Upper lobe of left lung (tissue), 6 donors: ENCODE data around the gene TPSD1. TPM values are rescaled to one million over a fixed set of nuclear protein-coding genes. Genes with fewer than 3 reads are reported as not detected.
"Not testable (repeated sequence)": the region's sequence is repeated elsewhere in the genome, so short reads cannot be mapped to it uniquely, and the experiment has no call there.

Experiments
- ATAC-seq, 2 donors: fragments of 200-7000 bp; cut with Tn5 transposase; one replicate each; pipeline ENCODE4 v1.9.1; 2022; ENCODE audit warnings: mild to moderate bottlenecking in 2 of 2, moderate library complexity in 2 of 2; ENCODE audit not compliant: low FRiP score in 2 of 2
- DNase-seq, 2 donors: peaks; one replicate each; pipeline ENCODE4 v3.0.0-alpha.2; 2019 to 2020
- H3K27ac ChIP-seq, 4 donors: fragments of 200-600 bp; sonication (generic); one replicate each; pipeline ENCODE4 v1.5.1; 2016 to 2019
- H3K27me3 ChIP-seq, 4 donors: fragments of 200-600 bp; sonication (generic); one replicate each; pipeline ENCODE4 v1.5.1; 2017 to 2019
- H3K36me3 ChIP-seq, 4 donors: fragments of 200-600 bp; sonication (generic); one replicate each; pipeline ENCODE4 v1.5.1; 2016 to 2019
- H3K4me1 ChIP-seq, 4 donors: fragments of 200-600 bp; sonication (generic); one replicate each; pipeline ENCODE4 v1.5.1; 2018 to 2019
- H3K4me3 ChIP-seq, 4 donors: fragments of 200-600 bp; sonication (generic); one replicate each; pipeline ENCODE4 v1.5.1; 2017 to 2019; ENCODE audit warnings: mild to moderate bottlenecking in 2 of 4, moderate library complexity in 1 of 4
- H3K9me3 ChIP-seq, 4 donors: fragments of 200-600 bp; sonication (generic); one replicate each; pipeline ENCODE4 v1.5.1; 2018 to 2019
- EP300 ChIP-seq, 4 donors: sonication (generic); formaldehyde crosslinking; IDR thresholded peaks; one replicate each; pipeline ENCODE4 v1.5.1; 2017; ENCODE audit warnings: antibody characterized with exemption in 4 of 4, control low read depth in 2 of 4
- POLR2A ChIP-seq, 4 donors: fragments of 450-650 bp; IDR thresholded peaks; one replicate each; pipeline ENCODE4 v1.5.1; 2016 to 2017; ENCODE audit warnings: antibody characterized with exemption in 4 of 4, mild to moderate bottlenecking in 2 of 4
- POLR2AphosphoS5 ChIP-seq, 2 donors: sonication (generic); formaldehyde crosslinking; IDR thresholded peaks; one replicate each; pipeline ENCODE4 v1.5.1; 2017; ENCODE audit warnings: antibody characterized with exemption in 2 of 2
- WGBS, 2 donors: methylation state at CpG; one replicate each; pipeline ENCODE4 v1.1.5; 2017 to 2018; 5-methylcytosine and 5-hydroxymethylcytosine counted together
- total RNA-seq, 6 donors: library from RNA; depleted of rRNA in 4 of 6; stranded (reverse); fragments of >200 nt in 4 of 6; gene quantifications; one replicate each; pipeline versions ENCODE4 v1.1.0 to v1.2.1, GENCODE V29; 2016 to 2021
- TF ChIP-seq, protein P1 (sequence below), 6 experiments: fragments of 450-650 bp in 4 of 6; fragments of 200-600 bp in 2 of 6; sonication (generic) in 2 of 6; IDR thresholded peaks; one replicate each; pipeline ENCODE4 v1.5.1; 2016 to 2019; ENCODE audit warnings: antibody characterized with exemption in 6 of 6
- donor health status: DM: no; HTN: no; CAD: no; lungs with moderate emphysema.
- donor health status: DM: no; HTN: yes; CAD: no; lungs with severe emphysema.

TPSD1 gene
- 10 to 100 TPM in 2 of 6 donors, 1 to 10 TPM in 4; 1.3 to 14.0 (median 6.4) TPM for total RNA-seq

DNA sequence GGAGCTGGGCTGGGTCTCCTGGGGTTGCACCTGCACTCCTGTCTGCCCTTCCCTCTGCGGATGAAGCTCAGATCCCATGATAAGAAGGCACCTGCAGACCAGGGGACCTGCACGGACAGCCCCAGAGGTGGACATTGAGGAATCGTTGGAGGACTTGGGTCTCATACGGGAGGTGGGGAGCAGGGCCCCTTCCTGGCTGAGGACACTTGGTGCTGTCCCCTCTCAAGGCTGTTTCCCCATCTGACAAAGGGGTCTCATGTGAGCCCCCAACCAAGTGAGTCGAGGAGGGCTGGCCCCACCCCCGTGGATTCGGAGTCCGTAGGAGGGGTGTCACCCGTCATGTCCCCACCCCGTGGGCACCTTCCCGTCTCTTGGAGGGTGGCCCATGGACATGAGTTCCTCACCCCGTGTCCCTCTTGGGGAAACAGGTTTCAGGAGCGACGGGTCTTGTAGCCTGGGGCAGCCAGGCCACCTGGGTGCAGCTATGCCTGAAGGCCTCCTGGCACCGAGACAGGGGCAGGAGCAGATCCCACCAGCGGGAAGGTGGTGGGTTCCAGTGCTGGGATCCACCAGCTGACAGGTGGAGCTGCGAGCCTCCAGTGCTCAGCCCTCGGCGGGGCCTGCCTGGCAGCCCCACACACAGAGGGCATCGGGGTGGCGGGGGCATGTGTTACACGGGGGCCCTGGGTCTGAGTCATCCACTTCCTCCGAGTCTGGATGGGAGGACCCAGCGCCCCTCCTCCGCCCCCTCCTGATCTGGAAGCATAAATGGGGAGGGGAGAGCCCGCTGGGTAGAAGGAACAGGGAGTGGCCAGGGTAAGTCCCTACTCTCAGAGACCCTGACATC is at the start of gene TPSD1:
TSS of gene TPSD1 (plus strand) at position 794 of the 847 bp plus-strand sequence. CDS start 212 bp downstream, outside the sequence.
- H3K27ac ChIP-seq, H3K9me3 ChIP-seq, H3K4me3 ChIP-seq, H3K36me3 ChIP-seq, H3K4me1 ChIP-seq: not testable (repeated sequence)
- peak in 1 of 2 donors; percentile 65 for DNase-seq
- peak; percentile 2 to 28 for ATAC-seq
- WGBS, 2 donors, result 70 to 73% methylated on average over 2 to 20 of the region's 26 CpGs
- H3K27me3 ChIP-seq, result peaks cover 0 to 18% (median 6%) of the 10 kb centered on the region in 4 donors

DNA sequence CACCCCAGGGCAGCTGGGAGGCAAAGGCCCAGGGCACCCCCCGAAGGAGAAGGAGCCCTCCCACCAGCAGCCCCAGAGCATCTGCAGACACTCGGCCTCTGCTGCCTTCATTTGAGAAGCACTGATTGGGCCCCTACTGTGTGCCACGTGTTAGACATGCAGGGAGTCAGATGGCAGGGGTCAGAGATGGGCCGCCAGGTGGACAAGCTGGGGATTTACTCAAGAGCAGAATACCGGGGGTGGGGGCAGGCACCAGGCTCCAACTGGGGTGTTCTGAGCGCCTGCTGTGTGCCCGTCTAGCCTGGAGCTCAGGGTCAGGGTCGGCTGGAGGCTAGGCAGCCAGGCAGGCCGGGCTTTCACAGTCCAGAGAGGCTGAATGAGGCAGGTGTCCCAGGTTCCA is 49.5 kb upstream of the TPSD1 start:
- ATAC-seq (no peak), DNase-seq (no peak)
- H3K27ac ChIP-seq, result no peak overlapping the region
- no peaks in the 10 kb centered on the region for H3K4me1 ChIP-seq
- no peak overlapping the region for H3K4me3 ChIP-seq
- H3K36me3 ChIP-seq, result no peaks in the 10 kb centered on the region
- H3K27me3 ChIP-seq, result no peaks in the 10 kb centered on the region
- H3K9me3 ChIP-seq, result no peaks in the 10 kb centered on the region
- WGBS, 2 donors, result 71% methylated on average over 9 of the region's 9 CpGs; no CpG with 5 or more reads in 1 of the 2 donors
- TF ChIP-seq EP300 (IDR thresholded peaks at IDR 0.05), result no peak
- no peak for TF ChIP-seq POLR2AphosphoS5 (IDR thresholded peaks at IDR 0.05)
- TF ChIP-seq, protein P1, sequence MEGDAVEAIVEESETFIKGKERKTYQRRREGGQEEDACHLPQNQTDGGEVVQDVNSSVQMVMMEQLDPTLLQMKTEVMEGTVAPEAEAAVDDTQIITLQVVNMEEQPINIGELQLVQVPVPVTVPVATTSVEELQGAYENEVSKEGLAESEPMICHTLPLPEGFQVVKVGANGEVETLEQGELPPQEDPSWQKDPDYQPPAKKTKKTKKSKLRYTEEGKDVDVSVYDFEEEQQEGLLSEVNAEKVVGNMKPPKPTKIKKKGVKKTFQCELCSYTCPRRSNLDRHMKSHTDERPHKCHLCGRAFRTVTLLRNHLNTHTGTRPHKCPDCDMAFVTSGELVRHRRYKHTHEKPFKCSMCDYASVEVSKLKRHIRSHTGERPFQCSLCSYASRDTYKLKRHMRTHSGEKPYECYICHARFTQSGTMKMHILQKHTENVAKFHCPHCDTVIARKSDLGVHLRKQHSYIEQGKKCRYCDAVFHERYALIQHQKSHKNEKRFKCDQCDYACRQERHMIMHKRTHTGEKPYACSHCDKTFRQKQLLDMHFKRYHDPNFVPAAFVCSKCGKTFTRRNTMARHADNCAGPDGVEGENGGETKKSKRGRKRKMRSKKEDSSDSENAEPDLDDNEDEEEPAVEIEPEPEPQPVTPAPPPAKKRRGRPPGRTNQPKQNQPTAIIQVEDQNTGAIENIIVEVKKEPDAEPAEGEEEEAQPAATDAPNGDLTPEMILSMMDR (IDR thresholded peaks at IDR 0.05), result no peak
- TF ChIP-seq POLR2A (IDR thresholded peaks at IDR 0.05), result no peak

DNA sequence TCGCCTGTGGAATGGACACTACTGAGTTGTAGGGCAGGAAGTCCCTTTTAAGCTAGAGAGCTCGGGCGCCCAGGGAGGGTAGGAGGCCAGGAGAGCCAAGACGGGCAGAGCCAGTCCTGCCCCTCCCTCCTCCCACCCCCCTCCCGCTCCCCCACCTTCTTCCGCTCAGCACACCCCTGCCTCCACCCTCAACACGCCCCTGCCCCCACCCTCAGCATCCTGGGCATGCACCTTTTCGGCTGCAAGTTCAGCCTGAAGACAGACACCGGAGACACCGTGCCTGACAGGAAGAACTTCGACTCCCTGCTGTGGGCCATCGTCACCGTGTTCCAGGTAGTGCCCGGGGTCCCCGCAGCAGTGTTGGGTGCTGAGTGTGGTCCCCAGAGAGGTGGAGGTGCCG is 49.1 kb upstream of the TPSD1 start:
- DNase-seq, result no peak

DNA sequence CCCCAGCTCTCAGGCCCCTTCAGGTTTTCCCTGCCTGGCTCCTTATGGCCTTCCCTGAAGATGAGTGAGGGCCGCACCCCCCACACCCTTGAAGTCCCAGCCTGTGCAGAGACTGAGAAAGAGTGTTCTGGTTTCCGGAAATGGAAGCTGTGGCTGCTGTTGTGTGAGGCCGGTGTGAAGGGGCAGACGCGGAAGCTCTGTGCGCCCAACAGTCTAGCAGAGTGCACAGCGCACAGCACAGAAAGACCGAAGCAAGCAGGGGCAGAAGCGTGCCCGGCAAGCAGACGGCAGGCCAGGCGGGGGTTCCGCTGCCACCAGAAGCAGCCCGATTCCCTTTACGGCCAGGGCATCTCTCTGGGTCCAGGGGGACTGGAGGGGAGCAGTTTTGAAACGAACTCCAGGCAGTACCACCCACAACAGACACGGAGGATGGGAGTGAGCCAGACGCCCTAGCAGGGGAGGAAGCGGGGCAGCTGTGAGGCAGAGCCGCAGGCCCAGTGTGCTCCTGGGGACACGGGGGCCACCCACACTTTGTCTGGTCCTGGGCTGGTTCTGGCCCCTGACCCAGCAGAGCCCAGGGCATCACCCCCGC is 47.5 kb upstream of the TPSD1 start:
- Histone ChIP-seq H3K9me3 (no peaks in the 10 kb centered on the region), H3K36me3 (no peaks in the 10 kb centered on the region), H3K4me3 (no peak overlapping the region), H3K27ac (no peak overlapping the region), H3K27me3 (no peaks in the 10 kb centered on the region), H3K4me1 (no peaks in the 10 kb centered on the region)
- TF ChIP-seq POLR2AphosphoS5 (IDR thresholded peaks at IDR 0.05) (no peak), EP300 (IDR thresholded peaks at IDR 0.05) (no peak), POLR2A (IDR thresholded peaks at IDR 0.05) (no peak)
- TF ChIP-seq, protein P1 (IDR thresholded peaks at IDR 0.05), result no peak
- WGBS, 2 donors, result 84 to 91% methylated on average over 15 to 19 of the region's 22 CpGs
- DNase-seq, result no peak
- no peak for ATAC-seq

More for the DNA sequence above, 49.1 kb upstream of the TPSD1 start:
- no peaks in the 10 kb centered on the region for H3K27me3 ChIP-seq
- no peaks in the 10 kb centered on the region for H3K9me3 ChIP-seq
- H3K4me1 ChIP-seq, result no peaks in the 10 kb centered on the region
- ATAC-seq, result no peak
- no peak overlapping the region for H3K4me3 ChIP-seq
- TF ChIP-seq POLR2A (IDR thresholded peaks at IDR 0.05), result no peak
- no peak for TF ChIP-seq EP300 (IDR thresholded peaks at IDR 0.05)
- TF ChIP-seq, protein P1 (IDR thresholded peaks at IDR 0.05), result no peak
- no peak for TF ChIP-seq POLR2AphosphoS5 (IDR thresholded peaks at IDR 0.05)
- no peak overlapping the region for H3K27ac ChIP-seq
- 72 to 79% methylated on average over 7 to 15 of the region's 16 CpGs for WGBS, 2 donors
- H3K36me3 ChIP-seq, result no peaks in the 10 kb centered on the region

DNA sequence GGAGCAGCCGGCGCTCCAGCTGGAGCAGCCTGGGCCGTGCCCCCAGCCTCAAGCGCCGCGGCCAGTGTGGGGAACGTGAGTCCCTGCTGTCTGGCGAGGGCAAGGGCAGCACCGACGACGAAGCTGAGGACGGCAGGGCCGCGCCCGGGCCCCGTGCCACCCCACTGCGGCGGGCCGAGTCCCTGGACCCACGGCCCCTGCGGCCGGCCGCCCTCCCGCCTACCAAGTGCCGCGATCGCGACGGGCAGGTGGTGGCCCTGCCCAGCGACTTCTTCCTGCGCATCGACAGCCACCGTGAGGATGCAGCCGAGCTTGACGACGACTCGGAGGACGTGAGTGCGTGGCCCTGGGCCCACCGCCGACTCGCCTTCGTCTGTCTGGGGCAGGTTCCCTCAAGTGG is 46.8 kb upstream of the TPSD1 start:
- H3K27me3 ChIP-seq, result no peaks in the 10 kb centered on the region
- no peak for TF ChIP-seq POLR2AphosphoS5 (IDR thresholded peaks at IDR 0.05)
- TF ChIP-seq EP300 (IDR thresholded peaks at IDR 0.05), result no peak
- TF ChIP-seq, protein P1 (IDR thresholded peaks at IDR 0.05), result no peak
- no peak for TF ChIP-seq POLR2A (IDR thresholded peaks at IDR 0.05)
- no peaks in the 10 kb centered on the region for H3K9me3 ChIP-seq
- H3K4me3 ChIP-seq, result no peak overlapping the region
- DNase-seq (no peak), ATAC-seq (no peak)
- no peaks in the 10 kb centered on the region for H3K36me3 ChIP-seq
- H3K4me1 ChIP-seq, result no peaks in the 10 kb centered on the region
- no peak overlapping the region for H3K27ac ChIP-seq
- 81 to 88% methylated on average over 8 to 20 of the region's 43 CpGs for WGBS, 2 donors
